Right hindlimb (tissue), 1 donor: Measurements from ENCODE around the gene GPR150.
"Not testable (repeated sequence)": the region's sequence is repeated elsewhere in the genome, so short reads cannot be mapped to it uniquely, and the experiment has no call there.

Source experiments
- DNase-seq: peaks from one replicate; pipeline ENCODE4 v3.0.0-alpha.2; 2018

Gene GPR150

GRCh38 chr5:95624368-95624767 is 4.5 kb downstream of the GPR150 start:
- DNase-seq = no peak

DNA sequence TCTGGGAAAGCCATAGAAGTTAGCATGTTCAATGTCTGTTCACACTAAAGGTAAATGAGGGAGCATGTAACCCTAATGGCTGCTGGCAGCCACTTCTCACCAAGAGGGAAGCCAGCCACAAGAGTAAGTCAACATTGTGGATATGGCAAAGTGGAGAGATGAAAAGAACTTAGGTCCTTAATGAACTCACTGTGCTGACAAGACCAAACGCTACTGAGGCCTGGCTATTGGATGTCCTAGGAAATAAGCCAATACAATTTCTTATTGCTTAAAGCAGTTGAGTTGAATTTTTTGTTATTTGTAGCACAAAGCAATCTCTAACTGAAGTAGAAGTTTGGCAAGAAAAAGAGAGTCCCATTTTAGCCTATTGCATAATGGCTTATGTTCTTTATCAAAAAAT is 6.8 kb downstream of the GPR150 start:
- DNase-seq = no peak

DNA sequence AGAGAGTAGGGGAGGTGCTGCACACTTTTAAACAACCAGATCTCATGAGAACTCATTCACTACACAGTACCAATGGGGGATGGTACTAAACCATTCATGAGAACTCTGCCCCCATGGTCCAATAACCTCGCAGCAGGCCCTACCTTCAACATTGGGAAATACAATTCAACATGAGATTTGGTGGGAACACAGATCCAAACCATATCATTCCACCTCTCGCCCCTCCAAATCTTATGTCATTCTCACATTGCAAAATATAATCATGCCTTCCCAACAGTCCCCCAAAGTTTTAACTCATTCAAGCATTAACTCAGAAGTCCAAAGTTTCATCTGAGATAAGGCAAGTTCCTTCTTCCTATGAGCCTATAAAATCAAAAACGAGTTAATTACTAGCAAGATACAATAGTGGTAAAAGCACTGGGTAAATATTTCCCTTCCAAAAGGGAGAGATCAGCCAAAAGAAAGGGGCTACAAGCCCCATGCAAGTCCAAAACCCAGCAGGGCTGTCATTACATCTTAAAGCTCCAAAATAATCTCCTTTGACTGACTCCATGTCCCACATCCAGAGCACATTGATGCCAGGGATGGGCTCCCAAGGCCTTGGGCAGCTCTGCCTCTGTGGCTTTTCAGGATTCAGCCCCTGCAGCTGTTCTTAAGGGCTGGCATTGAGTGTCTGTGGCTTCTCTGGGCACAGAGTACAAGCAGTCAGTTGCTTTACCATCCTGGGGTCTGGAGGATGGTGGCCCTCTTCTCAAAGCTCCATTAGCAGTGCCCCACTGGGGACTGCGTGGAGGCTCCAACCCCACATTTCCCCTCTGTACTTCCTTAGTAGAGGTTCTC is 8.3 kb downstream of the GPR150 start:
- DNase-seq = no peak

GRCh38 chr5:95628933-95629332 is 9.0 kb downstream of the GPR150 start:
- DNase-seq = no peak

DNA sequence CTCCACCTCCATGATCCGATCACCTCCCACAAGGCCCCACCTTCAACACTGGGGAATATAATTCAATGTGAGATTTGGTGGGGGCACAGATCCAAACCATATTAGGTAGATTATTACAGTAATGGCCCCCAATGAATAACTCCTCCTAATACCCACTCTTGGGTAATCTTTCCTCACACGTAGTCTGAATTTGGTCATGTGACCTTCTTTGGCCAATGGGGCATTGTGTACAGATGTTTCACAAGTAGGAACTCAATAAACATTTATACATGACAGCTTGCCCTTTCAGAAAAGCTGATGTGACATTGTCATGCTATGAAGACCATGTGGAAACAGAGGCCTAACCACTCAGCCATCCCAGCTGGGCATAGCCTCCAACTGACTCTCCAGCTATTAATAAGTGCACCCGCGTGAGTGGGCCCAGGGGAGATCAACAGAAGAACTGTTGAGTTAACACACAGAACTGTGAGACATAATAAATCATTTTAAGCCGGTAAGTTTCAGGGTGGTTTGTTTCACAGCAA is 10.6 kb downstream of the GPR150 start:
- no peak for DNase-seq

GRCh38 chr5:95631255-95631958 is 11.5 kb downstream of the GPR150 start:
- no peak for DNase-seq

- DNase-seq = no peak
Measured at GRCh38 chr5:95631991-95632675, 12.2 kb downstream of the GPR150 start.

DNA sequence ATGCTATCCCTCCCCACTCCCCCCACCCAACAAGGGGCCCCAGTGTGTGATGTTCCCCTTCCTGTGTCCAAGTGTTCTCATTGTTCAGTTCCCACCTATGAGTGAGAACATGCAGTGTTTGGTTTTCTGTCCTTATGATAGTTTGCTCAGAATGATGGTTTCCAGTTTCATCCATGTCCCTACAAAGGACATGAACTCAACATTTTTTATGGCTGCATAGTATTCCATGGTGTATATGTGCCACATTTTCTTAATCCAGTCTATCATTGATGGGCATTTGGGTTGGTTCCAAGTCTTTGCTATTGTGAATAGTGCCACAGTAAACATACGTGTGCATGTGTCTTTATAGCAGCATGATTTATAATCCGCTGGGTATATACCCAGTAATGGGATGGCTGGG is 13.1 kb downstream of the GPR150 start:
- DNase-seq = not testable (repeated sequence)

GRCh38 chr5:95633671-95634070 is 13.8 kb downstream of the GPR150 start:
- no peak for DNase-seq

- DNase-seq = no peak
Measured at GRCh38 chr5:95634081-95634480, 14.2 kb downstream of the GPR150 start.

GRCh38 chr5:95638632-95639031 is 18.7 kb downstream of the GPR150 start:
- DNase-seq = no peak

DNA sequence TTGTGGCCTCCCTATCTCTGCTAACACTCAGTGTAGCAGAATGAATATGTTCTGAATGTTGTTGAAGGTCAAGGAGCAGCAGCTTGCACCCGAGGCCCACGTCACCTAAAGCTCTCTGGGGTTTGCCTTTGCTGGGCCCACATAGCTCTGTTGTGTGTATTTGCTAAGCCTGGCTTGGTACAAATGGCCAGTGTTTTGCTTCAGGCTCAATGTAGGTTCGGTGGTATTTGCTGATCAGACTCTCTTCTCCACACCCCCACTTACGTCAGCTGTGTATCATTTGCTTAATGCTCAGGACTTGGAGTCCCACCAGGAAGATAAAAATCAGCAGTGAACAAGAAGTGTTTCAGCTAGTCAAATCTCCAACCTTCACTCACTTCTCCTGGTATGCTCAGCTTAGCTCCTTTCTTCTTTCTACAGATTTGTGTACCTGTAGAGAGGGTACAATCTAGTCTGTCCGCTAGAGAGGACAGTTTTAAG is 21.9 kb downstream of the GPR150 start:
- DNase-seq = no peak

DNA sequence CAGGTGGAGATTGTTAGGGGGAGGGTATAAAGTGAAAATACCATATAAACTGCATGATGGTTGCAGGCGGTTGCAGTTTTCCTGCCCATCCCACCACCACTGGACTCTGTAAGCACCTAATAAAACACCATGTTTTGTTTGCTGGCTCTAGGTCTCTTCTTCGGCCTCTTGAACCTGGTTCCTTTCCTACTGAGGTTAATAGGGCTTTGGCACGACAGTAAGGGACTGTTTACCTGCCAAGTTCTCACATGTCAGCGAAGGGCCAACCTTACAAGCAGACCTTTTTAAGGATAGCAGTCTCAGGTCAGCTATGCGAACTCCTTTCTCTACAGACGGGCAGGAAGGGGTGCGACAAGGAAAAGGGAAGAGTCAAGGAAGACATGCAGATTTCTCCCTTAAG is 23.3 kb downstream of the GPR150 start:
- DNase-seq = no peak

GRCh38 chr5:95644351-95645042 is 24.6 kb downstream of the GPR150 start:
- DNase-seq = peak; percentile 39

DNA sequence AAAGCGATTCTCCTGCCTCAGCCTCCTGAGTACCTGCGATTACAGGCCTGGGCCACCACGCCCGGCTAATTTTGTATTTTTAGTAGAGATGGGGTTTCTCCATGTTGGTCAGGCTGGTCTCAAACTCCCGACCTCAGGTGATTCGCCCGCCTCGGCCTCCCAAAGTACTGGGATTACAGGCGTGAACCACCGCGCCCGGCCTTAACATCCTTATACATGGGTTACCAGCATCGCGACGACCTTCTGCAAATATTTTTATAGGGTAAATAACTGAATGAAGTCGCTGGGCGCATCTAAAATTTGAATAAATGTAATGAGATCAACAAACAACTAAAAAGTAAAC is 26.3 kb downstream of the GPR150 start:
- DNase-seq = not testable (repeated sequence)

DNA sequence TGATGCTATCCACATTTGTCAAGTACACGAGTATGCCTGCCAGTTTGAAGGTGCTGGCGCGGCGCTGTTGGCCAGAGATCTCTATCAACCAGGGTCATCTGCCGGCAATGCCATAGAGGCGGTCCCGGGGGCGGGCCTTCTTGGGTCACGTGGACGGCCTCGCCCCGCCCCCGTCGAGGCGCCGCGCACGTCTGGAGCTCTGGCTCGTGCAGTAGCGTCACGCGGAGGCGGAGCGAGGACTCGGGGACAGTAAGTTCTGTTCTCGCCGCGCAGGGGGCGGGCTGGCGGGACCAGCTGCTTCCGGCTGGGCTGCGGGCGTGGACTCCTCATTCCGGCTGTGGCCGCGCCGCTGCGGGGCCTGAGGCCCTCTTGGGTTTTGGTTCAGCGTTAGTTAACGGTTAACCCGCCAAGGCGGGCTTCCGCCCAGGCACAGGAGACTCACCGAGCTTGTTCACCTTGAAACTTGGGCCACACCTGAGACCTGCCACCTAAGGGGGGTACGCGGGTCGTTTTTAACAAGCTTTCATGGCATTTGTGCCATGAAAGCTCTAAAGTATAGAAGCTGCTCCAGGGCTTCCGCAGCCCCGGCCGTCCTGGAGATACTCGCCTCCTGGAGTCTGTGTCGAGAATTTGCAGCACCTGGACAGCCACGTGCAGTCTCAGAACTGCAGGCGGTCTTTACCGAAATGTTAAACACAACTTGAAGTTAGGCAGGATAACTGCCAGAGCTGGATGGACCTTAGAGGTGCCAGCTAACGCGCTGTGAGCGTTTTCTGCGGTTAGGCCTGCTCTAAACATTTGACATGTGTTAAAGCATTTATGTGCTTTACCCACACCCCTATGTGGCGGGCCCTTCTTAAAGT is 26.9 kb downstream of the GPR150 start, which contains the start of gene RFESD:
Gene RFESD (plus strand): TSS at position 209 of the 863 bp plus-strand sequence. CDS start 5,495 bp downstream, outside the sequence.
- peak; percentile 98 for DNase-seq

DNA sequence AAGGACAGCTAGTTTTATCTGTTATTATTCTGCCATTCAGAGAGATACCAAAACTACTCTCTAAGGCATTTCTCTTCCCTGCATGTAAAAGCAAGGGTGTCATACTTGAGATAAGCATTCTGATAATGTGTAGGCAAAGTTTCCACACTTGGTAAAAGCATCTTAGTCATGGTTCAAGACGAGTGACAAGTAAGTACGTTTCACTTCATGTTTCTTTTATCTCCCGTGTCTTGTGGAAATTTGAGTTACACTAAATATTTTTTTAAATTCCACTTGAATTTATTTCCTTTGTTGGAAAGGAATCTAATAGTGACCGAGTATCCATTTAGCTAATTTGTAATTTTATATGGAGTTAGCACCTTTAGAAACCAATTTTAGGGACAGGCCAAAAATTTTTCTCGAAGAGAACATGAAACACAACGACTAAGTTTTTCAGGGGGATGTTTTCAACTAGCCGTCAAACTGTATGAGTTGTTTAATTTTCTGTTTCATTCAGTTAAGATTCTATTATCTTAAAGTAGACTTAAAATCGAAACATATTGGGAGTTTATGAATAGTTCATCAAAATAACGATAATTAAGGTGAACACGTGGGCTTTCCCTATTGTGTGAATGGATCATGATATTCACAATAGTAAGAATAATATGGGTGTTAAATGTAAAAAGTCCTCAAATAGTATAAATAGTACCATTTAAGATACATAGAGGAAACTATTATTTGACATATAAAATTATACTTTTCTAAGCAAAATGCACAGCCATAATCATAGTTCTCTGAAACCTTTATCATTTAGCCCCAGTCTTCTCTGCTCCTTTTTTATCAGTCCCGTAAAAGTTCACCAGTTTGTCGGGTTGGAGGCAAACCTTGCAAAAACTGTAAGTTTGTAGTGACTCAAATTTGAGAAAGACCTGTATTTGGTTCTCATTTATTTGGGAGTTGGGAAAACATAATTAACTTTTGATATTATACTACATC is 28.3 kb downstream of the GPR150 start:
- DNase-seq = no peak

- no peak for DNase-seq
Measured at GRCh38 chr5:95649274-95649673, 29.4 kb downstream of the GPR150 start.

DNA sequence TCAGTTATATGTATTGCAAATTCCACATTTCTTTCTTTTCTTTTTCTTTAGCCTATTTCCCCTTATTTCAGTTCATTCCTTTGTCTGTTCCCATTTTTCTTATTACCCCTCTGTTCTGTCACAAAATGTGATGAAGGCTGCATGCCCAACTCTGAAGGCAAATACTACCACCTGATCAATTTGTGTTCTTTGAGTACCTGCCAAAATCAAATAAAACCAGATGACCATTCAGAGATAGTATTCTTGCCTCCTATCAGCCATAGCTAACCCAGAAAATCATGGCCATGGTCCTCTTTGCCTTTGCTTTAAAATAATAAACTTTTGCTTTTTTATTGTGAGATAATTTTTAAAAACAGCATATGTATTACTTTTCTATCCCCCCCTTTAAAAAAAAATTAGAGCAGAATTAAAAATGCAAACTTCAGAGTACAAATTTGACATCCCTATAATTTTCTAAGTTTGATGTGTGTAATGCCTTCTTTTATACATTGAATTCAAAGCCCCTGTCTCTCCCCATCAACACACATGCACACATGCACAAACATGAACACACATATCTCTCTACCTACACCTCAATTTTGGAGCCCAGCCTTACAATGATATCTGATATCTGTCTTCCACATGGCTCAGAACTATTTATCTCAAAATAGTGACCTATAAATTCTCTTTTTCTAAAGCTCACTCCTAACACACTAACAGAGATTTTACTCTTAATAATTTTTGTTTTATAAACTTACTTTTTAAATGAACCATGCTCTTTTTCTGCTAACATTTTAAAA is 30.1 kb downstream of the GPR150 start:
- DNase-seq = no peak

GRCh38 chr5:95652849-95653248 is 33.0 kb downstream of the GPR150 start:
- DNase-seq = no peak
